ENCODE measurements around the gene DPEP2. TPM values are rescaled to one million over a fixed set of nuclear protein-coding genes. Genes with fewer than 3 reads are reported as not detected.
A peak's percentile ranks its signal among the peaks of the same experiment; 100 is the strongest.
"Not testable (repeated sequence)": the region's sequence is repeated elsewhere in the genome, so short reads cannot be mapped to it uniquely, and the experiment has no call there.

The DPEP2 gene
- total RNA-seq, 2 donors from 2014 or later = 42.7 to 51.2 TPM

GRCh38 chr16:67998231-67998778 lies 979 bp downstream of the DPEP2 start:
- H3K9me3 ChIP-seq (ENCODE audit: control insufficient read depth, low read length, poor library complexity, severe bottlenecking); DNase-seq; ATAC-seq; H3K27me3 Mint-ChIP-seq; H3K36me3 Mint-ChIP-seq (ENCODE audit: low read depth): not testable (repeated sequence)
- Mint-ChIP-seq H3K4me3 (peak overlapping the region; percentile 85), H3K4me1 (peaks cover 40% of the 10 kb centered on the region), H3K27ac (peak overlapping the region; percentile 85)

- DNase-seq (no peak), ATAC-seq (no peak)
- no peaks in the 10 kb centered on the region for H3K9me3 ChIP-seq (ENCODE audit: control insufficient read depth, low read length, poor library complexity, severe bottlenecking)
- Mint-ChIP-seq H3K4me3 (no peak overlapping the region), H3K27me3 (no peaks in the 10 kb centered on the region), H3K36me3 (ENCODE audit: low read depth) (no peaks in the 10 kb centered on the region), H3K4me1 (peaks cover 42% of the 10 kb centered on the region), H3K27ac (peak overlapping the region; percentile 84)
Observed at GRCh38 chr16:67996666-67997065, 2.6 kb downstream of the DPEP2 start.

GRCh38 chr16:67995423-67995822 lies 3.9 kb downstream of the DPEP2 start:
- Mint-ChIP-seq H3K27ac (peak overlapping the region; percentile 84), H3K4me3 (peak overlapping the region; percentile 36), H3K27me3 (no peaks in the 10 kb centered on the region), H3K4me1 (peaks cover 37% of the 10 kb centered on the region), H3K36me3 (ENCODE audit: low read depth) (no peaks in the 10 kb centered on the region)
- no peaks in the 10 kb centered on the region for H3K9me3 ChIP-seq (ENCODE audit: control insufficient read depth, low read length, poor library complexity, severe bottlenecking)
- DNase-seq = no peak
- no peak for ATAC-seq

- not testable (repeated sequence) for H3K27me3 Mint-ChIP-seq; H3K36me3 Mint-ChIP-seq (ENCODE audit: low read depth); H3K9me3 ChIP-seq (ENCODE audit: control insufficient read depth, low read length, poor library complexity, severe bottlenecking); DNase-seq
- H3K4me1 Mint-ChIP-seq = peaks cover 25% of the 10 kb centered on the region
- ATAC-seq = peak; percentile 16
- H3K4me3 Mint-ChIP-seq = peak overlapping the region; percentile 88
- H3K27ac Mint-ChIP-seq = peak overlapping the region; percentile 84
Observed at GRCh38 chr16:67994040-67994408, 5.3 kb downstream of the DPEP2 start.

- peak overlapping the region; percentile 88 for H3K4me3 Mint-ChIP-seq
- peak overlapping the region; percentile 84 for H3K27ac Mint-ChIP-seq
- DNase-seq = peak; percentile 76 to 82 (median 77)
- ATAC-seq = peak; percentile 92
- peaks cover 23% of the 10 kb centered on the region for H3K4me1 Mint-ChIP-seq
- no peaks in the 10 kb centered on the region for H3K36me3 Mint-ChIP-seq (ENCODE audit: low read depth)
- no peaks in the 10 kb centered on the region for H3K27me3 Mint-ChIP-seq
- H3K9me3 ChIP-seq (ENCODE audit: control insufficient read depth, low read length, poor library complexity, severe bottlenecking) = no peaks in the 10 kb centered on the region
Observed at GRCh38 chr16:67993207-67994039, 5.9 kb downstream of the DPEP2 start.

- H3K27me3 Mint-ChIP-seq = no peaks in the 10 kb centered on the region
- ATAC-seq = no peak
- H3K9me3 ChIP-seq (ENCODE audit: control insufficient read depth, low read length, poor library complexity, severe bottlenecking) = no peaks in the 10 kb centered on the region
- H3K27ac Mint-ChIP-seq = peak overlapping the region; percentile 84
- DNase-seq = no peak
- H3K36me3 Mint-ChIP-seq (ENCODE audit: low read depth) = no peaks in the 10 kb centered on the region
- peaks cover 27% of the 10 kb centered on the region for H3K4me1 Mint-ChIP-seq
- H3K4me3 Mint-ChIP-seq = peak overlapping the region; percentile 88
Observed at GRCh38 chr16:67992661-67993206, 6.5 kb downstream of the DPEP2 start.

- Mint-ChIP-seq H3K4me1 (peaks cover 22% of the 10 kb centered on the region), H3K4me3 (no peak overlapping the region), H3K27ac (no peak overlapping the region), H3K36me3 (ENCODE audit: low read depth) (no peaks in the 10 kb centered on the region), H3K27me3 (no peaks in the 10 kb centered on the region)
- no peak for DNase-seq
- ATAC-seq = no peak
- no peaks in the 10 kb centered on the region for H3K9me3 ChIP-seq (ENCODE audit: control insufficient read depth, low read length, poor library complexity, severe bottlenecking)
Observed at GRCh38 chr16:67990018-67990386, 9.3 kb downstream of the DPEP2 start.

GRCh38 chr16:67989322-67990017 lies 9.8 kb downstream of the DPEP2 start:
- Mint-ChIP-seq H3K27ac (peak overlapping the region; percentile 88), H3K4me1 (peaks cover 21% of the 10 kb centered on the region), H3K27me3 (no peaks in the 10 kb centered on the region), H3K36me3 (ENCODE audit: low read depth) (no peaks in the 10 kb centered on the region), H3K4me3 (no peak overlapping the region)
- H3K9me3 ChIP-seq (ENCODE audit: control insufficient read depth, low read length, poor library complexity, severe bottlenecking) = no peaks in the 10 kb centered on the region
- DNase-seq = no peak
- no peak for ATAC-seq

GRCh38 chr16:67988675-67989074 lies 10.6 kb downstream of the DPEP2 start:
- DNase-seq = no peak
- Mint-ChIP-seq H3K36me3 (ENCODE audit: low read depth) (no peaks in the 10 kb centered on the region), H3K4me3 (no peak overlapping the region), H3K27me3 (no peaks in the 10 kb centered on the region), H3K27ac (peak overlapping the region; percentile 88), H3K4me1 (peaks cover 22% of the 10 kb centered on the region)
- no peak for ATAC-seq
- H3K9me3 ChIP-seq (ENCODE audit: control insufficient read depth, low read length, poor library complexity, severe bottlenecking) = no peaks in the 10 kb centered on the region

GRCh38 chr16:67987460-67988160 lies 11.7 kb downstream of the DPEP2 start:
- Mint-ChIP-seq H3K4me1 (peaks cover 25% of the 10 kb centered on the region), H3K27me3 (no peaks in the 10 kb centered on the region), H3K4me3 (no peak overlapping the region), H3K36me3 (ENCODE audit: low read depth) (no peaks in the 10 kb centered on the region), H3K27ac (peak overlapping the region; percentile 88)
- H3K9me3 ChIP-seq (ENCODE audit: control insufficient read depth, low read length, poor library complexity, severe bottlenecking) = no peaks in the 10 kb centered on the region
- DNase-seq (no peak), ATAC-seq (no peak)

- Mint-ChIP-seq H3K4me3 (no peak overlapping the region), H3K27ac (no peak overlapping the region), H3K36me3 (ENCODE audit: low read depth) (no peaks in the 10 kb centered on the region), H3K4me1 (peaks cover 22% of the 10 kb centered on the region), H3K27me3 (no peaks in the 10 kb centered on the region)
- H3K9me3 ChIP-seq (ENCODE audit: control insufficient read depth, low read length, poor library complexity, severe bottlenecking) = no peaks in the 10 kb centered on the region
- DNase-seq (no peak), ATAC-seq (no peak)
Observed at GRCh38 chr16:67986949-67987348, 12.3 kb downstream of the DPEP2 start.

GRCh38 chr16:67982011-67982696 lies 17.1 kb downstream of the DPEP2 start:
- DNase-seq = no peak
- no peaks in the 10 kb centered on the region for H3K9me3 ChIP-seq (ENCODE audit: control insufficient read depth, low read length, poor library complexity, severe bottlenecking)
- Mint-ChIP-seq H3K36me3 (ENCODE audit: low read depth) (no peaks in the 10 kb centered on the region), H3K4me1 (peaks cover 11% of the 10 kb centered on the region), H3K4me3 (no peak overlapping the region), H3K27ac (no peak overlapping the region), H3K27me3 (no peaks in the 10 kb centered on the region)
- ATAC-seq = no peak
